ENCODE data around the gene TTC9C.
A peak's percentile ranks its signal among the peaks of the same experiment; 100 is the strongest.
"Not testable (repeated sequence)": the region's sequence is repeated elsewhere in the genome, so short reads cannot be mapped to it uniquely, and the experiment has no call there.

The TTC9C gene

DNA sequence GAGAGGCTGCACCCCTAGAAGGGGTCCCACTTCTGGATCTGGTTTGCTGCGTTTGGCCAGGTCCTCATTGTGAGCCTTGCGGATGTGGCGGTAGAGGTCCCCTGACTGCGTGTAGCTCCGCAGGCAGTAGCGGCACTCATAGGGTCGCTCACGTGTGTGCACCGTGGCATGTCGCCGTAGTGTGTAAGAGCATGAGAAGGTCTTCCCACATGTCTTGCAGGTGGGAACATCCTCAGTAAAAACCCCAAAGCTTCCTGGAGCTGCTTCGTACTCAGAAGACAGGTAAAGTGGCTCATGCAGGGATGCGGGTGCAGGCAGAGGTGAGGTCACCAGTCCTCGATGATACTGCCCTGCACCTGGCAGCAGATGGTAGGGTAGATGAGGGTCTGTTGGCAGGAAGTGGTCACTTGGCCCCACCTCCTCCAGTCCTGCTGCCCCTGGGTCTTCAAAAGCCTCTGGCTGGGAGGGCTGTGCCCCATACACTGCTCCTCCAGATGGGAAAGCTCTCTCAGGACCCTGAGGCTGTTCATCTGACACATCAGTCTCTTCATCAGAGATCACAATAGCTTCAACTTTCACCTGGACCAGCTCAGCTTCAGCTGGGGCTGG, 24.0 kb downstream of the TTC9C start:
- DNase-seq = no peak

DNA sequence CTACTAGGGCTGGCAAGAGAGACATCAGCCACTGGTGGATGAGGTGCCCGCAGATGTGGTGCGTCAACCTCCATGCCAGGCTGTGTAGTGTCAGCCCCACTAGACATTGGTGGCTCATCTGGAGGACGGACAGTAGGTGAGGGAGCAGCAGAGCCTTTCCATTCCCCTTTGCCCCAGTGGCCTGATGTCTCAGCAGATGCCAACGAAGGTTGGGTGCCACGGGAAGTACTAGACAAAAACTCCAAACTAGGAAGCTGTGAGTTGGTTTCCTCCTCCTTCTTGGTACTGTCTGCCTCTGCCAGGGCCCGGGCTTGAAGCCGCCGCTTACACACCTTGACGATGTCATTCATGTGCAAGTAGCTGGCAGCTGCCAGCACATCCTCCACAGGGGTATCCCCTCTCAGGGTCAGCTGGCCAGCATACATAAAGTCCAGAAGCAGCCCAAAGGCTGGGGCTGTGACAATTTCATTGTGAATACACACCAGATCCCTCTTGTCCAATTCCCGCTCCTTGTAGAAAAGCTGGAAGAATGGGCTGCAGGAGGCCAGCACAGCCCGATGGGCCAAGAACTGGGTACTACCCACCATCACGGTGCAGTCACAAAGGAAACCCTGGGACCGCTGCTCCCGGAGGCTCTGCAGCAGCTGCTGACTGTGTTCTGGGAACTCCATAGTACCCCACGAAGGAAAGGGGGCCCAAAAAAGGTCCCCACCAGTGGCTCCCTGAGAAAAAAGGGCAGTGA, 24.9 kb downstream of the TTC9C start:
- no peak for DNase-seq

DNA sequence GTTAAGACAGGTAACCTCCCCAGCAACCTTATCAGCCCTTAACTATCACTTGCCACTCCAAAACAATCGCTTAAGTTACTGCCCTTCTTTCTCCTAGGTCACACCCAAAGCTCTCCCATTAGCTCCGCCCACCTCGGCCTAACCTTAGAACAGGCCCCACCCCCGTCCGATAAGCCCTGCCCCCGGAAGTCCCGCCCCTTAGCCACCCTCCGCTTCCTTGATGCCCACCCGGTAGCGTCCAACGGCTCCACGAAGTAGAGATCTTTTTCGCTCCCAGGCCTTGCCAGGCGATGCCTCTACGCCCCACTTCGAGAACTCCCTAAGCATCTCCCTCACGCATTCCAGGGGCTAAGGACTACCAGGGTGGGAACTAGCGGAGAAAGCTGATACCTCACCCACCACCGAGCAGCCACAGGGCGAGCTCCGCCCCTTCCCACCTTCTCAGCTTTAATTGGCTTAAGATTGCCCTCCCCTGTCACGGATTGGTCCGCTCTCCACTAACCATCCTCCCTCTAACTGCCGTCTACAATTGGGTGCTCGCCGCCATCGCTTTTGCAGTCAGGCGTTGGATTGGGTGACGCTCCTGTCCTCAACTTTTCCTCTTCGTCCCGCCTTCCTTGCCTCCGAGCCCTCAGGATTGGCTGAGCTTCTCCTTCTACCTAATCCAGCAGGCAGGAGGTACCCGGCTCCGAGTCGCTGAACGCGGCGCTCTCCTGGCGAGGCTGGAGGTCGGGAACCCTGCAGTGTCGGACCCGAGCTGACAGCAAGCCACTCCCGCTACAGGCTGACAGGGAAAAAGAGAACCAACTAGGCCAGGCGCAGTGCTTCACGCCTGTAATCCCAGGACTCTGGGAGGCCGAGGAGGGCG, 25.7 kb downstream of the TTC9C start, which contains the start of gene ZBTB3:
Gene ZBTB3 (minus strand): TSS at position 425 of the 868 bp plus-strand sequence. CDS start 496 bp downstream, outside the sequence.
- peak; percentile 91 to 100 (median 95) for DNase-seq

DNA sequence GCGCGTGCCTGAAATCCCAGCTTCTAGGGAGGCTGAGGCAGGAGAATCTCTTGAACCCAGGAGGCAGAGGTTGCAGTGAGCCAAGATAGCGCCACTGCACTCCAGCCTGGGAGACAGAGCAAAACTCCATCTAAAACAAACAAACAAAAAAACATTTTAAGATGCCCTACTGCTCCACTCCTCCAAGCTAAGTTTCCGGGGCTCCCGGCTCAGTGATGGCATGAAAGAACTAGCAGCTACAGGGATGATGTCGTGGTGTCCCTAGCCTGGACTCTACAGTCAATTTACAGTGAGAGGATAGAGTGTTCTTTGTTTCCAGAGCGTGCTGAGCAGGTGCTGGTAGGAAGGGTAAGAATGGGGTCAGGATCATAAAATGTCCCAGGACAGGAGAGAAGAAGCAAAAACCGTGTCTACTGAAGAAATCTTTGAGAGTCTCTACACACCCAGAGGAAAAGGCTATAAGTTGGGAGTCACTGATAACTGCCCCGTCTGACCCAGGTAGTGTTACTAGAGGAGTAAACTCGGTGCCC, 26.9 kb downstream of the TTC9C start:
- DNase-seq = no peak

DNA sequence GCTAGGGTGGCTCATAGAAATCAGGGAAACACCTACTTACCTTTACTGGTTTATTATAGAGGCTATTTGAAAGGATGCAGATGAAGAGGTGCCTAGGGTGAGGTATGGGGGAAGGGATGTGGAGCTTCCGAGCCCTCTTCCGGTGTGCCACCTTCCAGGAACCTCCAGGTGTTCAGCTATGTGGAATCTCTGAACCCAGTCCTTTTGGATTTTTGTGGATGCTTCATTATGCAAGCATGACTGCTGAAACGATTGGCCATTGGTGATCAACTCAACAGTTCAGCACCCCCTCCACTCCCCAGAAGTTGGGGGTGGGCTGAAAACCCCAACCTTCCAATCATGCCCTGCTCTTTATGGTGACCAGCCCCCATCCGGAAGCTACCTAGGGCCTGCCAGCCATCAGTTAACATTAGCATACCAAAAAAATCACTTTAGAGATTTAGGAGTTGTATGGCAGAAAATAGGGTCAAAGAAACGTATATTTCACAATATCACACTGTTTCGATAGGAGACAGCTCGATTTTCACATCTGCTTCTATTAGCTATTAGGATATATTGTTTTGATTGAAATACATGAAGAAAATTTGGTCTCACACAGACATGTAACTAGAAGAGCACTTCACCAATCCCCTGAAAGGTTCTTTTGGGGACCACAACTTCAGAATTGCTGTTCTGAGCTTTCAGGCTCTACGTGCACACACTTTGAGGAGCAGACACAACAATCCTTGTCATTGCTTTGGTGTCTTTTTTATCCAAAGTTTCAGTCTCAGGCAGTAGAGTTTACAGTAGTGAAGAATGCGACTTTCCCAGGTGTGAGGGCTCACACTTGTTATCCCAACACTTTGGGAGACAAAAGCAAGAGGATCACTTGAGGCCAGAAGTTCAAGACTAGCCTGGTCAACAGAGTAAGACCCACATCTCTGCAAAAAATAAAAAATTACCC, 29.8 kb downstream of the TTC9C start:
- no peak for DNase-seq

DNA sequence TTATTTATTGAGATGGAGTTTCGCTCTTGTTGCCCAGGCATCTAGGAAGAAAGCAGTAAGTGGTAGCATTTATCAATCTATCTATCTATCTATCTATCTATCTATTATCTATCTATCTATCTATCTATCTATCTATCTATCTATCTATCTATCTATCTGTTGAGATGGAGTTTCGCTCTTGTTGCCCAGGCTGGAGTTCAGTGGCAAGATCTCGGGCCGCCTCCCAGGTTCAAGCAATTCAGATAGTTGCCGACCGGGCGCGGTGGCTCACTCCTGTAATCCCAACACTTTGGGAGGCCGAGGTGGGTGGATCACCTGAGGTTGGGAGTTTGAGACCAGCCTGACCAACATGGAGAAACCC, 32.6 kb downstream of the TTC9C start:
- not testable (repeated sequence) for DNase-seq

DNA sequence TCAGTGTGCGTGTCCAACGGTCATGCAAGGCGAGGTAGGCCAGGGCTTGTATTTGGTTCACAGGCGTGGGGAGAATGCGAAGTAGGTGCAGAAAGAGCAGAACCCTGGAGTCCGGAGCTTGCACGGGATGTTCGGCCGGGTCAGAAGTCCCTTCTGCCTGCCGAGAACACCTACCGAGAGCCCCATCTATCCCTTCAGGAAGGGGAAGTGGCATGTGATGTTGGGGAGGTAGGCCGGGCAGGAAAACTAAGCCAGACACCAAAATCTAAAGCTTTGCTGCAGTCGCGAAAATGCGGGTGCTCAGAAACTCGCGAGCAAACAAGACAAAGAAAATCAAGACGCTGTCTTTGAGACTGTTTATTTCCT, 42.5 kb downstream of the TTC9C start:
- DNase-seq = no peak

DNA sequence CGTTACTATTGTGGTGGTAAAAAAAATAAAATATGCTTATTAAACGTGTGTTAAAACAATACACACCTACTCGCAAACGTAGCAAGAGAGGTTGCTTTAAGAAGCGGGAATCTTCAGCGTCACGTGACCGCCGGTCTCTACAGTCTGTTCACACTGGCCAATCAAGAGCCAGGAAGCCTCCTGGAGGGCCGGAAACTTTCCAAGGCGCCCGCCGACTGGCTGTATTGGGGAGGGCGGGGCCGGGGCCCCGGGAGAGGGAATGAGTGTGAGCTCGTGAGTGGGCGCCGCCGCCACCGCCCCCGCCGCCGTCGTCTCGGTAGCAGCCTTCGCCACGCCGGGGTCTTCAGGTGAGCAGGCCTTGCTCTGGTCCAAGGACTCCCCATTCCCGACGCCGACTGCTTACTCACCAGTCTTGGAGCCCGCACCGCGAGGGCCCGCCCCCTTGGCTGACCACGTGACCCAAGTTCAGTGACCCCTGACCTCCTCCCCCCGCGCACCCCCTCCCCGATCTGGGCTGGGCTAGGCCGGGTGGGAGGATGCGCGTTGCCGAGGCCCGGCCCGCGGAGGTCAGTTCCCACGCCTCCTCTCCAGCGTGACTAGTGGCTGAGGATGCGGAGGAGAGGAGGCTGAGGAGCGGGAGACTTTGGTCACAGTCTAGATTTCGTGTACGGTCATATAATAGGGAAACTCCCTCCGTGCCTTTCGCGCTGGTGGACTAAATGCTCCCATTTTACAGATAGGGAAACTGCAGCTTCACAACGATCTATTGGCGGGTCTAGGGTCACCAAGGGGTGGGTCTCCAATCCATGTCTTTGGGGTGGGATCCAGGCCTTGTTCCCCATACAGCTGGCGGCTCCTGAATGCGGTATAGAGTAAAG, 43.1 kb downstream of the TTC9C start, which contains the start of gene TAF6L:
Gene TAF6L (plus strand): TSS at position 253 of the 878 bp plus-strand sequence. CDS start 4,388 bp downstream, outside the sequence.
- peak; percentile 82 to 95 (median 87) for DNase-seq

DNA sequence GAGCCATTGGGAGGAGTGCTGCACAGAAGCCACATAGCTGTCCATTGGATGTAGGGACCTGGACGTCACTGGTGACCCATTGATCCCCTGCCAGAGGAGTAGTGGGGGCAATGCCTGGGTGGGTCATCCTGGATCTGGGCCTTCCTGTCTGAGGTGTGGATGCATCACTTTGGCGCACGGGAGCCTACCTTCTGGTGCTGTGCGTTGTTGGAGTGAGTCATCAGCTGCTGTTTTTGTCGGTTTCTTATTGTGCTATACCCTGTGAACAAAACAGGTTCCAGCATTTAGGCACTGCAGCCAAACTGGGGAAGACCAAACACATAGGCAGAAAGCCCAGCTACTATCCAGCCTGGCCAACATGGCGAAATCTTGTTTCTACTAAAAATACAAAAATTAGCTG, 46.1 kb downstream of the TTC9C start:
- no peak for DNase-seq

DNA sequence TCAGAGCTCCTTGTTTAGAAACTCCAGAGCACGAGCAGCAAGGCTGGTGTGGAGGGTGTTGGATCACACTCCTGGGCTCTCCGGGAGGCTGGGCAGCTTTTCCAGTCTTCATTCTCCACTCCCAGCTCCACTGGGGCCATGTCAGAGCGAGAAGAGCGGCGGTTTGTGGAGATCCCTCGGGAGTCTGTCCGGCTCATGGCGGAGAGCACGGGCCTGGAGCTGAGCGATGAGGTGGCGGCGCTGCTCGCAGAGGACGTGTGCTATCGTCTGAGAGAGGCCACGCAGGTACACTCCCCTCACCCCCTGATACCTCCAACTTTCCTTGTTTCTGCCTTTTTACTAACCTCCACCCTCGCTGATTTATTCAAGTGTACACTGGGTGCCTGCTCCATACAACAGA, 47.4 kb downstream of the TTC9C start:
- DNase-seq = no peak

DNA sequence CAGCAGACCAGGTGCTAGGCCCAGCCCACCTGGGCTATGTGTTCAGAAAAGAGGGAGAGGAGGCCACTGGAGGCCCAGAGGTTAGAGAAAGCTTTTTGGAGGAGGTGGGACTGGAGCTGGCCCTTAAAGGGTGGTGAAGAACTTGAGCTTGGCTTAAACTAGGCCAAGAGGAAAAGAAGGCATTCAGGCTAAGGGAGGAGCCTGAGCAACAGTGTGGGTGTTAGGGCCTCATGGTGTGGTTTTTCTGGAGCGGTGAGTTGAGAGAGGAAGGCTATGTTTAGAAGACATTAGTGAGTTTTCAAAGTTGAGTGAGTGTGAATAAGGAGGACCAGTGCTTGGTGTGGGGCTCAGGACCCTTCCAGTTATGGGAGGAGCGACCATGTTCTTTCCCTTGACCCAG, 49.1 kb downstream of the TTC9C start:
- no peak for DNase-seq

DNA sequence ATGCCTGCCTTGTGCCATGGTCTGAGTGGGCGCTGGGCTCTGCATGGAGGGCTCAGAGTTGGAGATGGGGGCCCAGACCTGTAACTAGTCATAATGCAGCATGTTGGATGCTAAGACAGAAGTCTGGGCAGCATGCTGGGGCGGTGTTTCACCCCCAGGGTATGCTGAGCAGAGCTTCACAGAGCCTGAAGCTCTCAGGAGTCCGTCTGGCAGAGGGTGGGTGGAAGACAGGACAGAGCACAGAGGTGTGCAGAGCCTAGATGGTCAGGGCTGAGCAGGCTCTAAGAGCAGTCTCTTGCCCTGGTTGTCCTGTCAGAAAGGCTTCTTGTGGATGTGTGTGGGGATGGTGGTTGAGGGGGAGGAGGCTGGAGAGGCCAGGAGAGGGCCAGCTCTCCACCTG, 50.2 kb downstream of the TTC9C start:
- no peak for DNase-seq

DNA sequence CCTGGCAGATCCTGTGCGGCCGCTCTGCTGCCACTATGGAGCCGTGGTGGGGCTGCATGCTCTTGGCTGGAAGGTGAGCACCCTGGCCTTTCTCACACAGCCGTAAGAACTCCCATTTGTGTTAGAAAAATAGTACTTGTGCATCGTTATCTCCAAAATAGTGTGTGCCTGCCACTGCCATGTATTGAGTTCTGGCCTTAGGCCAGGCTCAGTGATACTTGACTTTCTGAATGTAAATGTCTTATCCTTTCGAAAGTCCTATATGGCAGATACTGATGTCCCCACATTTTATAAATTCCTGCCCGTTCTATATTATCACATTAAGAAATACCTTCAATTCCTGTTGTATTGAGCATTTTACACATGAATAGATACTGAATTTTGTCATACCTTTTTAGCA, 54.5 kb downstream of the TTC9C start:
- DNase-seq = no peak

DNA sequence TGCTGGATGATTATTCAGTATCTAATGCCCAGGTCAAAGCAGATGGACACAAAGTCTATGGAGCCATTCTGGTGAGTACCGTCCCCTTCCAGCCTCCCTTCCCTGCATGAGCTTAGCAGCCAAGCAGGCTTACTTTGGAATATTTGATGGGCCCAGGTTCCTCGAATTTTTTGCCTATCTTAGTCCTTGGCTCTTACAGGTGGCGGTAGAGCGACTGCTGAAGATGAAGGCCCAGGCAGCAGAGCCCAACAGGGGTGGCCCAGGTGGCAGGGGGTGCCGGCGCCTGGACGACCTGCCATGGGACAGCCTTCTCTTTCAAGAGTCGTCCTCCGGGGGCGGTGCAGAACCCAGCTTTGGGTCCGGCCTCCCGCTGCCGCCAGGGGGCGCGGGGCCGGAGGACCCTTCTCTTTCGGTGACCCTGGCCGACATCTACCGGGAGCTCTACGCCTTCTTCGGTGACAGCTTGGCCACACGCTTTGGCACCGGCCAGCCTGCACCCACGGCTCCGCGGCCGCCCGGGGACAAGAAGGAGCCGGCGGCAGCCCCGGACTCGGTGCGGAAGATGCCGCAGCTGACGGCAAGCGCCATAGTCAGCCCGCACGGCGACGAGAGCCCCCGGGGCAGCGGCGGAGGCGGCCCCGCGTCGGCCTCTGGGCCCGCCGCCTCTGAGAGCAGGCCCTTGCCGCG, 58.2 kb downstream of the TTC9C start:
- peak; percentile 71 to 84 (median 77) for DNase-seq

DNA sequence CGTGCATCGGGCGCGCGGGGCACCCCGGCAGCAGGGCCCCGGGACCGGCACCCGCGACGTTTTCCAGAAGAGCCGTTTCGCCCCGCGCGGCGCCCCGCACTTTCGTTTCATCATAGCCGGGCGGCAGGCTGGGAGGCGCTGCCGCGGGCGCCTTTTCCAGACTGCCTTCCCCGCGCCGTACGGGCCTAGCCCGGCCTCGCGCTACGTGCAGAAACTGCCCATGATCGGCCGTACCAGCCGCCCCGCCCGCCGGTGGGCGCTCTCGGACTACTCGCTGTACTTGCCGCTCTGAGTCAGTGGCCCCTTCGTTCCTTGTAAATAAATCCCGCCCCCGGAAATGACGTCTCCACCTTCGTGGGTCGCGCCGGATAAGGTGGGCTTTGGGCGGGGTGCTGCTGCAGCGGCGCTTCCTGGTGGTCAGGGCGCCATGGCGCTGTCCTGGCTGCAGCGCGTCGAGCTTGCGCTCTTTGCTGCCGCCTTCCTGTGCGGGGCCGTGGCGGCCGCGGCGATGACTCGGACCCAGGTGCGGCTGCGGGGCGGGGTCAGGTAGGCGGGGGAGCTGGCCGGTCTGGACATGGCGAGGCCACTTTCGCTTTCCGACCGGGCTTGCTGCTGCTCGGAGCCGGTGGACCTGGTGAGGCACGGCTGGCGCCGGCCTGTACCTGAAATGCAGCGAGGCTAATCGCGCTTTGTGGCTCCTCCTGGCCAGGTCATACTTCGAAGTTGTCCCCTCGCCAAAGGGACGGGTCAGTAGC, 58.9 kb downstream of the TTC9C start, which contains the start of gene TMEM179B:
Gene TMEM179B (plus strand): TSS at position 398 of the 755 bp plus-strand sequence. CDS start 30 bp downstream, at position 428.
- peak; percentile 84 to 98 (median 96) for DNase-seq

Data from T-helper 2 cell (primary cell).